ENCODE data around the gene TLE3. TPM values are rescaled to one million over a fixed set of nuclear protein-coding genes. Genes with fewer than 3 reads are reported as not detected.

TLE3 gene
- total RNA-seq, 1 experiment from 2014 or later, result 98.2 TPM

- Histone ChIP-seq H3K23ac (ENCODE audit: insufficient read length, low read depth, low read length) (no peak overlapping the region), H2BK20ac (ENCODE audit: low read depth, low read length, poor library complexity, severe bottlenecking) (no peak overlapping the region), H3K79me2 (ENCODE audit: insufficient read depth, low read length) (no peaks in the 10 kb centered on the region), H3K18ac (ENCODE audit: insufficient read length, low read depth, low read length) (no peak overlapping the region), H4K5ac (ENCODE audit: insufficient read length, low read depth, low read length) (no peak overlapping the region), H3K4me2 (ENCODE audit: insufficient read depth, insufficient read length, low read length) (no peak overlapping the region), H2BK120ac (ENCODE audit: low read depth, low read length, poor library complexity, severe bottlenecking) (no peak overlapping the region), H3K27ac (ENCODE audit: insufficient read length, low read depth, low read length) (no peak overlapping the region), H3K79me1 (ENCODE audit: insufficient read depth, low read depth, low read length, poor library complexity, severe bottlenecking) (no peaks in the 10 kb centered on the region), H4K20me1 (ENCODE audit: control insufficient read depth, insufficient read depth, insufficient read length) (no peaks in the 10 kb centered on the region), H3T11ph (ENCODE audit: low read length) (no peak overlapping the region), H2BK5ac (ENCODE audit: insufficient read length, low read length) (no peak overlapping the region), H3K9ac (ENCODE audit: extremely low read depth, insufficient read length, low read length) (no peak overlapping the region), H2AK5ac (ENCODE audit: insufficient read length, low read length) (no peak overlapping the region), H3K4ac (ENCODE audit: low read depth, low read length) (no peak overlapping the region), H3K27me3 (ENCODE audit: insufficient read depth, low read length) (no peaks in the 10 kb centered on the region), H4K8ac (replicated peaks; ENCODE audit: insufficient read length, low read depth, low read length) (no peak overlapping the region), H2AFZ (ENCODE audit: low read length) (no peak overlapping the region), H3K4me1 (ENCODE audit: insufficient read depth, low read length) (no peaks in the 10 kb centered on the region), H3K14ac (ENCODE audit: insufficient read depth, low read length) (no peak overlapping the region), H3K9me3 (ENCODE audit: control insufficient read depth, low read depth, low read length) (no peaks in the 10 kb centered on the region), H2BK12ac (ENCODE audit: insufficient read length, low read depth, low read length) (no peak overlapping the region), H2BK15ac (ENCODE audit: low read depth, low read length) (no peak overlapping the region), H4K91ac (ENCODE audit: insufficient read length, low read depth, low read length) (no peak overlapping the region), H3K56ac (ENCODE audit: insufficient read length, low read depth, low read length) (no peak overlapping the region), H3K23me2 (ENCODE audit: insufficient read length, low read depth, low read length, poor library complexity, severe bottlenecking) (no peaks in the 10 kb centered on the region)
- no peak for TF ChIP-seq CTCF (conservative IDR thresholded peaks at IDR 0.05)
- H3K4me3 Mint-ChIP-seq, result no peak overlapping the region
- peak overlapping the region; percentile 55 to 85 (median 73); a peak in 4 of 7 replicates for H3K27ac Mint-ChIP-seq
- H3K9me3 Mint-ChIP-seq, result no peaks in the 10 kb centered on the region
- peaks cover 12 to 19% of the 10 kb centered on the region in 2 experiments for H3K4me1 Mint-ChIP-seq
- H3K27me3 Mint-ChIP-seq (ENCODE audit: low read depth), result no peaks in the 10 kb centered on the region
- H3K36me3 Mint-ChIP-seq (ENCODE audit: insufficient read depth in 1 of 3, low read depth in 3 of 3), result peaks cover 13 to 41% (median 29%) of the 10 kb centered on the region in 3 experiments; a peak in 6 of 7 replicates
- DNase-seq, result no peak
- WGBS (ENCODE audit: extremely low coverage, insufficient read length, low lambda C conversion rate), result no CpG with 5 or more reads among the region's 5 CpGs
Observed at GRCh38 chr15:70046679-70047369, 50.9 kb downstream of the TLE3 start.

Data from H9 (cell line).